ENCODE results near the gene C1orf210.

- TF ChIP-seq CTCF (IDR thresholded peaks at IDR 0.05) (no peak), POLR2A (IDR thresholded peaks at IDR 0.05) (no peak), POLR2AphosphoS5 (IDR thresholded peaks at IDR 0.05) (no peak)
Measured at GRCh38 chr1:43247256-43247921, 38.0 kb downstream of the C1orf210 start.
